ENCODE data around the gene KIF26A. TPM values are rescaled to one million over a fixed set of nuclear protein-coding genes. Genes with fewer than 3 reads are reported as not detected.

KIF26A gene
- polyA plus RNA-seq, 1 donor from 2014 or later, result 11.2 TPM

- Histone ChIP-seq H3K4me3 (ENCODE audit: low read length) (no peak overlapping the region), H3K9ac (ENCODE audit: low read length) (no peak overlapping the region), H3K79me2 (replicated peaks; ENCODE audit: insufficient read depth, low read length) (no peaks in the 10 kb centered on the region), H2AFZ (ENCODE audit: low read depth, low read length) (no peak overlapping the region), H3K36me3 (ENCODE audit: insufficient read depth, low read length) (no peaks in the 10 kb centered on the region), H3F3A (ENCODE audit: insufficient read depth, low read length, poor library complexity, severe bottlenecking) (no peaks in the 10 kb centered on the region), H3K9me3 (ENCODE audit: low read length) (peaks cover 6% of the 10 kb centered on the region), H4K20me1 (ENCODE audit: insufficient read depth) (no peaks in the 10 kb centered on the region), H3K27ac (ENCODE audit: low read length) (no peak overlapping the region), H3K4me2 (ENCODE audit: low read length) (no peak overlapping the region), H3K9me2 (ENCODE audit: insufficient read depth, low read length) (no peaks in the 10 kb centered on the region), H3K27me3 (ENCODE audit: insufficient read depth, low read depth, low read length) (peaks cover 60% of the 10 kb centered on the region)
- TF ChIP-seq EZH2 (IDR thresholded peaks at IDR 0.05; ENCODE audit: borderline replicate concordance, insufficient read depth, low read length, poor library complexity, severe bottlenecking) (no peak), TAF1 (IDR thresholded peaks at IDR 0.05; ENCODE audit: low read depth) (no peak), RAD21 (conservative IDR thresholded peaks at IDR 0.05) (no peak), REST (IDR thresholded peaks at IDR 0.05; ENCODE audit: borderline replicate concordance) (no peak)
These were observed 19.3 kb upstream of the KIF26A start for GRCh38 chr14:104119119-104119487.

- Histone ChIP-seq H3K9me3 (ENCODE audit: low read length) (peaks cover 6% of the 10 kb centered on the region), H3F3A (ENCODE audit: insufficient read depth, low read length, poor library complexity, severe bottlenecking) (no peaks in the 10 kb centered on the region), H2AFZ (ENCODE audit: low read depth, low read length) (no peak overlapping the region), H3K27me3 (ENCODE audit: insufficient read depth, low read depth, low read length) (peaks cover 58% of the 10 kb centered on the region), H4K20me1 (ENCODE audit: insufficient read depth) (no peaks in the 10 kb centered on the region), H3K4me2 (ENCODE audit: low read length) (no peak overlapping the region), H3K4me3 (ENCODE audit: low read length) (no peak overlapping the region), H3K9me2 (ENCODE audit: insufficient read depth, low read length) (no peaks in the 10 kb centered on the region), H3K79me2 (replicated peaks; ENCODE audit: insufficient read depth, low read length) (no peaks in the 10 kb centered on the region), H3K36me3 (ENCODE audit: insufficient read depth, low read length) (no peaks in the 10 kb centered on the region), H3K9ac (ENCODE audit: low read length) (no peak overlapping the region), H3K27ac (ENCODE audit: low read length) (no peak overlapping the region)
- TF ChIP-seq MXI1 (conservative IDR thresholded peaks at IDR 0.05; ENCODE audit: poor library complexity, severe bottlenecking) (no peak), SMC3 (conservative IDR thresholded peaks at IDR 0.05; ENCODE audit: poor library complexity) (no peak), EP300 (conservative IDR thresholded peaks at IDR 0.05; ENCODE audit: poor library complexity, severe bottlenecking) (no peak), CTCF (IDR thresholded peaks at IDR 0.05; ENCODE audit: poor library complexity, severe bottlenecking) (no peak), RAD21 (conservative IDR thresholded peaks at IDR 0.05) (no peak), EZH2 (IDR thresholded peaks at IDR 0.05; ENCODE audit: borderline replicate concordance, insufficient read depth, low read length, poor library complexity, severe bottlenecking) (no peak), POLR2AphosphoS5 (IDR thresholded peaks at IDR 0.05) (no peak), TAF1 (IDR thresholded peaks at IDR 0.05; ENCODE audit: low read depth) (no peak), REST (IDR thresholded peaks at IDR 0.05; ENCODE audit: borderline replicate concordance) (no peak)
These were observed 18.7 kb upstream of the KIF26A start for GRCh38 chr14:104119488-104120251.
